Ureter (tissue), 1 donor: ENCODE data around the gene ZNF74. TPM values are rescaled to one million over a fixed set of nuclear protein-coding genes. Genes with fewer than 3 reads are reported as not detected.
"Not testable (repeated sequence)": the region's sequence is repeated elsewhere in the genome, so short reads cannot be mapped to it uniquely, and the experiment has no call there.

ENCODE experiments used
- DNase-seq: peaks from one replicate; pipeline ENCODE4 v3.0.0-alpha.2; 2020; ENCODE audit warnings: low spot score
- total RNA-seq: library from RNA; stranded (reverse); gene quantifications from one replicate; pipeline ENCODE4 v1.2.4, GENCODE V29; 2023
- donor health status: DM: yes; HTN: yes; CAD: no.

Gene ZNF74
- total RNA-seq, 1 donor from 2014 or later, result 9.0 TPM

GRCh38 chr22:20376281-20376680 is 17.7 kb upstream of the ZNF74 start:
- DNase-seq, result peak; percentile 19

- DNase-seq, result not testable (repeated sequence)
Measured at GRCh38 chr22:20376983-20377382, 17.0 kb upstream of the ZNF74 start.

- no peak for DNase-seq
Measured at GRCh38 chr22:20378110-20378509, 15.8 kb upstream of the ZNF74 start.

- DNase-seq, result not testable (repeated sequence)
Measured at GRCh38 chr22:20378684-20379083, 15.3 kb upstream of the ZNF74 start.

- DNase-seq, result no peak
Measured at GRCh38 chr22:20380486-20380885, 13.5 kb upstream of the ZNF74 start.

- DNase-seq, result no peak
Measured at GRCh38 chr22:20383538-20383937, 10.4 kb upstream of the ZNF74 start.

- no peak for DNase-seq
Measured at GRCh38 chr22:20384171-20384570, 9.8 kb upstream of the ZNF74 start.

DNA sequence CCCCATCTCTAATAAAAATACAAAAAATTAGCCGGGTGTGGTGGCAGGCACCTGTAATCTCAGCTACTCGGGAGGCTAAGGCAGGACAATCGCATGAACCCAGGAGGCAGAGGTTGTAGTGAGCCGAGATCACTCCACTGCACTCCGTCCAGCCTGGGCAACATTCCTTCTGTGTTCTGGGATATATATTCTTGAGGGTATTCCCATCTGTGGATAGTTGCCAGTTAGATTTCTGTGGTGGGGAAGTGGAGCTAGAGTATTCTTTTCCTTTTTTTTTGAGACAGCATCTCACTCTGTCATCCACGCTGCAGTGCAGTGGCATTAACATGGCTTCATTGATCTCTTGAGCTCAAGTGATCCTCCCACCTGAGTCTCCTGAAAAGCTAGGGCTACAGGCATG is 9.1 kb upstream of the ZNF74 start:
- DNase-seq, result peak; percentile 10

GRCh38 chr22:20386336-20386735 is 7.6 kb upstream of the ZNF74 start:
- no peak for DNase-seq

- DNase-seq, result no peak
Measured at GRCh38 chr22:20386972-20387371, 7.0 kb upstream of the ZNF74 start.

- no peak for DNase-seq
Measured at GRCh38 chr22:20388200-20388599, 5.8 kb upstream of the ZNF74 start.

- DNase-seq, result peak; percentile 19
Measured at GRCh38 chr22:20389288-20389687, 4.7 kb upstream of the ZNF74 start.

DNA sequence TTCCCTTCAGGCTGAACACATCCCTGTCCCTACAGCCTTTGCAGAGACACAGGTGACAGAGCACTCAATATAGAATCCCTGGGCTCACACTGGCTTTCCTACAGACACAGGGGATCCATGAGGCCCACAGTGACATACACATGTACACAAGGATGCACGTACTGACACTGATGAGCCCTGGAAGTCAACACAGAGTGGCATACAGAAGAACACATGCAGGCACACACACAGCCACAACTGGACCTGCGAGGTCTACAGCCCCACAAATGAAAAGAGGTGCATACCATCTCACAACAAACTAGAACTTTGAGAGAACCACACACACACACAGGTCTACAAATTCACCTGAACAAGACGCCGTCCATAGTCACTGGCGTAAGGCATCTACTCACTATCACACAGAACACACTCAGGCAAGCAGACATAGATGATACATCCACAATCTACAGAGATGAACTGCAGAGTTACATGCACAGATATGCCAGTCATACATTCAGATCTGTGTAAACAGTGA is 3.5 kb upstream of the ZNF74 start:
- DNase-seq, result peak; percentile 37

GRCh38 chr22:20391222-20391621 is 2.7 kb upstream of the ZNF74 start:
- peak; percentile 4 for DNase-seq

DNA sequence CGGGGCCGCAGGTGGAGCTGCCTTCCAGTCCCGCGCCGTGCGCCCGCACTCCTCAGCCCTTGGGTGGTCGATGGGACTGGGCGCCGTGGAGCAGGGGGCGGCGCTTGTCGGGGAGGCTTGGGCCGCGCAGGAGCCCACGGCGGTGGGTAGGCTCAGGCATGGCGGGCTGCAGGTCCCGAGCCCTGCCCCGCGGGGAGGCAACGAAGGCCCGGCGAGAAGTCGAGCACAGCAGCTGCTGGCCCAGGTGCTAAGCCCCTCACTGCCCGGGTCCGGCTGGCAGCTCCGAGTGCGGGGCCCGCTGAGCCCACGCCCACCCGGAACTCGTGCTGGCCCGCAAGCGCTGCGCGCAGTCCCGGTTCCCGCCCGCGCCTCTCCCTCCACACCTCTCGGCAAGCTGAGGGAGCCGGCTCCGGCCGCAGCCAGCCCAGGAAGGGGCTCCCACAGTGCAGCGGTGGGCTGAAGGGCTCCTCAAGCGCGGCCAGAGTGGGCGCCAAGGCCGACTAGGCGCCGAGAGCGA is 1.5 kb upstream of the ZNF74 start:
- peak; percentile 42 for DNase-seq

GRCh38 chr22:20392983-20393704 is 807 bp upstream of the ZNF74 start:
- DNase-seq, result peak; percentile 46

- peak; percentile 39 for DNase-seq
Measured at GRCh38 chr22:20395181-20395906, 1.4 kb downstream of the ZNF74 start.

DNA sequence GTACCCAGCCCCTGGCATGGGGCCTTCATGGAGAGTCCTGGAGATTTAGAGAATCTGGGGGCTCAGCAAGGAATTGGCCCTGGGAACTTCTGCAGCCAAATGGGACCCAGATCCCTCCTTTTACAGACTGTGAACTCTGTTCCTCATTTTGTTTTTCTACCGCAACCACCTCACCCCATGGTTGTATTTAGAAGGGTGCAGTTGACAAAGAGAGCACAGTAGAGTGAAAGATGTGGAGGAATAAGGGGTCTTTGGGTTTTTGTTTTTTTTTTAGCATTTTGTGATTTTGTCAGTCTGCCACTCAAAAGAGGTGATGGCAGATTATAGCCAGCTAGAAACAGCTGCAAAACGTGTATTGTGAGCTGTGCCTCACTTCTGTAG is 1.9 kb downstream of the ZNF74 start:
- no peak for DNase-seq

GRCh38 chr22:20396639-20397038 is 2.7 kb downstream of the ZNF74 start:
- peak; percentile 4 for DNase-seq

DNA sequence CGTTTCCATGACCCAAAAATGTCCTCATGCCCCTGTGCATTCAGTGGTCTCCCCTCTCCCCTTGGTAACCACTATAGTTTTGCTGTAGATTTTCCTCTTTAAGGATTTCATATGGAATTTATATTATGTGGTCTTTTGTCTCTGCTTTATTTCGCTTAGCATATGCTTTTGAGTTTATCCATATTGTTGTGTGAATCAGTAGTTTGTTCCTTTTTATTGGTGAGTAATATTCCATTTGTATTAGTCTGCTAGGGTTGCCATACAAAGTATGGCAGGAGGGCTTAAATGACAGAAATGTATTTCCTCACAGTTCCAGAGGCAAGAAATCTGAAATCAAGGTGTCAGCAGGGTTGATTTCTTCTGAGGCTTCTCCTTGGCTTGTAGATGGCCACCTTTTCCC is 3.5 kb downstream of the ZNF74 start:
- no peak for DNase-seq

GRCh38 chr22:20398420-20398819 is 4.5 kb downstream of the ZNF74 start:
- DNase-seq, result no peak

- DNase-seq, result peak; percentile 22
Measured at GRCh38 chr22:20399866-20400605, 6.1 kb downstream of the ZNF74 start.
